H1 (cell line): ENCODE measurements around the gene HSD17B13. TPM values are rescaled to one million over a fixed set of nuclear protein-coding genes. Genes with fewer than 3 reads are reported as not detected.

Source experiments
- CTCF ChIA-PET: fragments of 300-600 bp; sonication (Branson Sonifier 250); formaldehyde crosslinking; loops from one replicate; lab custom pipeline; 2021; ENCODE audit not compliant: partially characterized antibody; lab: Charles Lee
- POLR2A ChIA-PET: fragments of 300-600 bp; sonication (Branson Sonifier 250); formaldehyde crosslinking; loops from one replicate; lab custom pipeline; 2021; ENCODE audit warnings: inconsistent platforms; ENCODE audit not compliant: partially characterized antibody; lab: Charles Lee
- DNase-seq, 2 experiments: peaks; one replicate each; pipeline versions ENCODE4 v3.0.0 to v3.0.0-alpha.2; 2010 to 2022; ENCODE audit warnings: low spot score in 2 of 2, low read depth in 1 of 2, mixed read lengths in 1 of 2
- FAIRE-seq: peaks from 2 replicates; lab custom pipeline; 2011; peaks lifted over from hg19 to GRCh38; lab: Jason Lieb, UNC
- H2AFZ ChIP-seq: 2 replicates; pipeline ENCODE4 v1.8.1; 2012; ENCODE audit warnings: low read length, inconsistent platforms
- H2AK5ac ChIP-seq: 2 replicates; pipeline ENCODE4 v1.6.1; 2013; ENCODE audit warnings: low read depth, low read length
- H2BK120ac ChIP-seq: replicated peaks from 2 replicates; pipeline ENCODE3; 2013; ENCODE audit warnings: low read depth, low read length, inconsistent platforms
- H2BK12ac ChIP-seq: 2 replicates; pipeline ENCODE4 v1.6.1; 2013; ENCODE audit warnings: low read depth, low read length
- H2BK15ac ChIP-seq: 2 replicates; pipeline ENCODE4 v1.6.1; 2013; ENCODE audit warnings: low read length
- H2BK20ac ChIP-seq: 2 replicates; pipeline ENCODE4 v1.6.1; 2013; ENCODE audit warnings: low read length
- H2BK5ac ChIP-seq: 2 replicates; pipeline ENCODE4 v1.6.1; 2013; ENCODE audit warnings: low read depth, low read length
- H3K14ac ChIP-seq: 2 replicates; pipeline ENCODE4 v1.6.1; 2013; ENCODE audit warnings: inconsistent platforms; ENCODE audit not compliant: insufficient read length
- H3K18ac ChIP-seq: 2 replicates; pipeline ENCODE4 v1.6.1; 2013; ENCODE audit warnings: low read length; ENCODE audit errors: extremely low read depth
- H3K23ac ChIP-seq: 2 replicates; pipeline ENCODE4 v1.6.1; 2013; ENCODE audit warnings: inconsistent platforms; ENCODE audit not compliant: insufficient read length
- H3K23me2 ChIP-seq: 2 replicates; pipeline ENCODE4 v1.6.1; 2013; ENCODE audit warnings: low read depth, low read length
- H3K27ac ChIP-seq: 2 replicates; pipeline ENCODE4 v1.6.1; 2011; ENCODE audit warnings: low read depth, low read length, inconsistent platforms
- H3K27me3 ChIP-seq, 4 experiments: replicated peaks in 1 of 4; 1 replicate in 1 of 4; 2 replicates in 3 of 4; pipeline versions ENCODE4 v1.6.1 to v1.8.1; 2011 to 2013; ENCODE audit warnings: low read length in 3 of 4, mild to moderate bottlenecking in 3 of 4, inconsistent platforms in 2 of 4, mixed read lengths in 2 of 4, moderate library complexity in 1 of 4; ENCODE audit not compliant: control insufficient read depth in 3 of 4, insufficient read depth in 3 of 4; ENCODE audit errors: extremely low read depth in 1 of 4
- H3K36me3 ChIP-seq, 4 experiments: 2 replicates each; pipeline versions ENCODE4 v1.6.1 to v1.8.1; 2011 to 2013; ENCODE audit warnings: mild to moderate bottlenecking in 4 of 4, low read length in 3 of 4, moderate library complexity in 2 of 4, control low read depth in 1 of 4, inconsistent platforms in 1 of 4; ENCODE audit not compliant: insufficient read depth in 4 of 4, control insufficient read depth in 2 of 4
- H3K4ac ChIP-seq: replicated peaks from 2 replicates; pipeline ENCODE3; 2013; ENCODE audit warnings: low read length, low read depth, mixed read lengths, inconsistent platforms; ENCODE audit not compliant: insufficient read length
- H3K4me1 ChIP-seq, 4 experiments: replicated peaks in 1 of 4; 1 replicate in 1 of 4; 2 replicates in 3 of 4; pipeline versions ENCODE4 v1.6.1 to v1.8.1; 2011 to 2013; ENCODE audit warnings: low read length in 3 of 4, inconsistent platforms in 2 of 4, mixed read lengths in 1 of 4; ENCODE audit not compliant: insufficient read depth in 4 of 4, control insufficient read depth in 3 of 4
- H3K4me2 ChIP-seq, 2 experiments: 2 replicates each; pipeline versions ENCODE4 v1.6.1 to v1.8.1; 2011 to 2013; ENCODE audit warnings: low read depth in 2 of 2, low read length in 2 of 2, control low read depth in 1 of 2, inconsistent platforms in 1 of 2, mild to moderate bottlenecking in 1 of 2; ENCODE audit not compliant: insufficient read depth in 1 of 2
- H3K4me3 ChIP-seq, 4 experiments: fragments of 200-600, 300-600 bp in 1 of 4; sonication (generic), shearing (Covaris generic), sonication (Bioruptor Twin) in 1 of 4; 2 replicates each; pipeline versions ENCODE4 v1.5.1 to v1.8.1; 2011 to 2016; ENCODE audit warnings: low read length in 4 of 4, low read depth in 3 of 4, control low read depth in 2 of 4, inconsistent platforms in 2 of 4, mild to moderate bottlenecking in 2 of 4, mixed read lengths in 1 of 4, moderate library complexity in 1 of 4; ENCODE audit not compliant: insufficient read depth in 2 of 4; ENCODE audit errors: extremely low read depth in 1 of 4
- H3K56ac ChIP-seq: replicated peaks from 2 replicates; pipeline ENCODE3; 2013; ENCODE audit warnings: low read depth, mild to moderate bottlenecking, mixed read lengths, low read length, inconsistent platforms; ENCODE audit not compliant: insufficient read length
- H3K79me1 ChIP-seq: 2 replicates; pipeline ENCODE4 v1.6.1; 2013; ENCODE audit warnings: low read depth, low read length, control low read depth
- H3K79me2 ChIP-seq, 2 experiments: 2 replicates each; pipeline versions ENCODE4 v1.6.1 to v1.8.1; 2012 to 2013; ENCODE audit warnings: low read length in 2 of 2, mild to moderate bottlenecking in 2 of 2, inconsistent platforms in 1 of 2; ENCODE audit not compliant: insufficient read depth in 2 of 2, control insufficient read depth in 1 of 2
- H3K9ac ChIP-seq, 4 experiments: replicated peaks in 1 of 4; 1 replicate in 1 of 4; 2 replicates in 3 of 4; pipeline versions ENCODE4 v1.6.1 to v1.8.1; 2011 to 2013; ENCODE audit warnings: low read depth in 3 of 4, low read length in 3 of 4, control low read depth in 2 of 4, mild to moderate bottlenecking in 2 of 4, moderate library complexity in 2 of 4, inconsistent platforms in 1 of 4; ENCODE audit errors: extremely low read depth in 1 of 4
- H3K9me3 ChIP-seq, 2 experiments: 2 replicates each; pipeline versions ENCODE4 v1.6.1 to v1.8.1; 2012 to 2013; ENCODE audit warnings: mild to moderate bottlenecking in 2 of 2, moderate library complexity in 2 of 2, control low read depth in 1 of 2, inconsistent platforms in 1 of 2, low read depth in 1 of 2, low read length in 1 of 2, mixed read lengths in 1 of 2; ENCODE audit not compliant: insufficient read depth in 2 of 2
- H4K20me1 ChIP-seq, 2 experiments: replicated peaks in 1 of 2; 2 replicates each; pipeline versions ENCODE3 to v1.8.1; 2011 to 2013; ENCODE audit warnings: inconsistent platforms in 2 of 2, low read length in 2 of 2, mild to moderate bottlenecking in 1 of 2; ENCODE audit not compliant: insufficient read depth in 2 of 2, control insufficient read depth in 1 of 2
- H4K5ac ChIP-seq: 2 replicates; pipeline ENCODE4 v1.6.1; 2013; ENCODE audit warnings: low read length, low read depth, mixed read lengths, inconsistent platforms; ENCODE audit not compliant: insufficient read length
- H4K8ac ChIP-seq: 2 replicates; pipeline ENCODE4 v1.8.0; 2013; ENCODE audit warnings: mild to moderate bottlenecking, moderate library complexity, low read length, inconsistent platforms; ENCODE audit not compliant: insufficient read depth; ENCODE audit errors: extremely low read depth
- H4K91ac ChIP-seq: replicated peaks from 2 replicates; pipeline ENCODE3; 2013; ENCODE audit warnings: low read length, mixed read lengths, inconsistent platforms; ENCODE audit not compliant: insufficient read length
- CEBPB ChIP-seq: IDR thresholded peaks from 2 replicates; pipeline ENCODE4 v1.6.1; 2012; ENCODE audit warnings: low read depth, low read length
- CTBP2 ChIP-seq: IDR thresholded peaks from 2 replicates; pipeline ENCODE4 v1.7.0; 2011; ENCODE audit warnings: borderline replicate concordance, mild to moderate bottlenecking, moderate library complexity, mixed read lengths, low read length; ENCODE audit not compliant: insufficient read depth, insufficient read length
- RAD21 ChIP-seq, 2 experiments: IDR thresholded peaks in 1 of 2; conservative IDR thresholded peaks in 1 of 2; 2 replicates each; pipeline ENCODE4 v1.6.1; 2011; ENCODE audit warnings: low read depth in 2 of 2, low read length in 2 of 2, improper control_type of control experiment in 1 of 2, inconsistent platforms in 1 of 2, mild to moderate bottlenecking in 1 of 2, moderate library complexity in 1 of 2
- RBBP5 ChIP-seq: IDR thresholded peaks from 2 replicates; pipeline ENCODE4 v1.7.1; 2012; ENCODE audit warnings: low read depth, mild to moderate bottlenecking, inconsistent platforms, low read length, moderate library complexity, borderline replicate concordance
- SP1 ChIP-seq: IDR thresholded peaks from 2 replicates; pipeline ENCODE4 v1.6.1; 2011; ENCODE audit warnings: low read depth, low read length
- SRF ChIP-seq: IDR thresholded peaks from 2 replicates; pipeline ENCODE4 v1.6.1; 2011; ENCODE audit warnings: mild to moderate bottlenecking, low read depth, low read length, moderate library complexity
- TEAD4 ChIP-seq: IDR thresholded peaks from 2 replicates; pipeline ENCODE4 v1.6.1; 2012; ENCODE audit warnings: low read depth, low read length, inconsistent platforms, mixed read lengths
- USF2 ChIP-seq: IDR thresholded peaks from 2 replicates; pipeline ENCODE4 v1.6.1; 2011; ENCODE audit warnings: low read length, improper control_type of control experiment
- ZNF274 ChIP-seq: IDR thresholded peaks from 2 replicates; pipeline ENCODE4 v1.7.0; 2012; ENCODE audit warnings: low read length, borderline replicate concordance; ENCODE audit errors: extremely low read depth
- WGBS, 2 experiments: shearing (Covaris generic) in 1 of 2; methylation state at CpG; one replicate each; pipeline versions ENCODE4 v1.1.6 to v1.1.7; 2013 to 2015; ENCODE audit warnings: low lambda C conversion rate in 2 of 2, mixed read lengths in 2 of 2, inconsistent platforms in 1 of 2, low coverage in 1 of 2, missing lambda C conversion rate in 1 of 2; ENCODE audit not compliant: insufficient replicate concordance in 2 of 2, insufficient coverage in 1 of 2, insufficient read length in 1 of 2; ENCODE audit errors: extremely low coverage in 1 of 2, missing lambda C conversion rate in 1 of 2; 5-methylcytosine and 5-hydroxymethylcytosine counted together
- long read RNA-seq, 2 experiments: library from RNA in 1 of 2; library from capped mRNA in 1 of 2; stranded (forward); transcript quantifications; one replicate each; pipeline ENCODE4 v2.0.0, GENCODE V29; 2021; ENCODE audit warnings: inconsistent platforms in 1 of 2
- polyA minus RNA-seq, 3 experiments: library from RNA; depleted of rRNA, polyadenylated mRNA; stranded (reverse); fragments of >200 nt; gene quantifications; 1 replicate in 2 of 3; 2 replicates in 1 of 3; pipeline ENCODE4 v1.2.3, GENCODE V29; 2011
- polyA plus RNA-seq, 7 experiments: library from polyadenylated mRNA; depleted of rRNA in 3 of 7; stranded (reverse) in 5 of 7; unstranded in 2 of 7; fragments of >200 nt in 5 of 7; fragments of 200-250 nt in 2 of 7; gene quantifications; 1 replicate in 5 of 7; 2 replicates in 1 of 7; 4 replicates in 1 of 7; pipeline versions ENCODE4 v1.2.1 to v1.2.3, GENCODE V29; 2011 to 2013; ENCODE audit warnings: missing spikeins in 2 of 7, mixed read lengths in 2 of 7
- total RNA-seq: library from RNA; stranded (reverse); fragmentation: NEBNext Ultra II Directional; extraction: Animal tissue kit (Norgen Biotek cat#: 25700); gene quantifications from 2 replicates; pipeline ENCODE4 v1.2.1, GENCODE V29; 2021

HSD17B13 gene
- total RNA-seq: 0.13 TPM in 1 of 2 replicates, not detected in the other
- polyA plus RNA-seq (2011; rRNA removed): 0.05 and 0.09 TPM in 2 replicates
- 0.04 TPM for polyA plus RNA-seq (2011; cell fraction: cytosol; rRNA removed)
- 0.06 TPM for polyA plus RNA-seq (2011; cell fraction: nucleus; rRNA removed)
- polyA plus RNA-seq (2012, experiment 1 of 2): 0.12 TPM in 1 of 4 replicates, not detected in the others
- polyA plus RNA-seq (2012, experiment 2 of 2): not detected
- 0.08 TPM for polyA plus RNA-seq (2013, experiment 1 of 2)
- 0.07 TPM for polyA plus RNA-seq (2013, experiment 2 of 2)
- polyA minus RNA-seq (2011; rRNA and poly(A)+ RNA removed): 0.28 TPM in 1 of 2 replicates, not detected in the other
- polyA minus RNA-seq (2011; cell fraction: cytosol; rRNA and poly(A)+ RNA removed): not detected
- not detected for polyA minus RNA-seq (2011; cell fraction: nucleus; rRNA and poly(A)+ RNA removed)
- long read RNA-seq, experiment 1: 0 reads
- long read RNA-seq, experiment 2: 0 reads

GRCh38 chr4:87322754-87323153, at the start of gene HSD17B13:
Gene HSD17B13 (minus strand): TSS chr4:87322882. CDS start chr4:87322841, 41 bp downstream.
- Histone ChIP-seq H3K4me2 (no peak within 1 kb of the TSS), H4K91ac (no peak within 1 kb of the TSS), H4K8ac (no peak within 1 kb of the TSS), H2AK5ac (no peak within 1 kb of the TSS), H3K4me1 (no peaks in the 10 kb centered on the region)
- CTCF ChIA-PET: interaction anchor here (1.1 to 1.3 kb wide), 2 partner anchors 142 to 145 kb away, joined by 3 to 4 read pairs; no protein-coding TSS in a partner anchor
- TF ChIP-seq USF2: no peak
- no peak for TF ChIP-seq TEAD4
- TF ChIP-seq ZNF274: no peak
- TF ChIP-seq RAD21 (IDR thresholded peaks at IDR 0.05 in 1 of 2, conservative IDR thresholded peaks at IDR 0.05 in 1 of 2; ENCODE audit: low read depth in 2 of 2, low read length in 2 of 2): no peak
- TF ChIP-seq RBBP5: no peak
- TF ChIP-seq CTBP2: no peak
- TF ChIP-seq SP1: no peak
- TF ChIP-seq CEBPB: no peak
- no peak for TF ChIP-seq SRF
- TF ChIP-seq, all 59 proteins: peak for 0
- Histone ChIP-seq H3K18ac (no peak within 1 kb of the TSS), H2BK15ac (no peak within 1 kb of the TSS), H3K9ac (no peak within 1 kb of the TSS), H3K4ac (no peak within 1 kb of the TSS), H2AFZ (no peak within 1 kb of the TSS), H2BK20ac (no peak within 1 kb of the TSS), H2BK120ac (no peak within 1 kb of the TSS), H3K79me2 (no peaks in the 10 kb centered on the region), H3K36me3 (no peaks in the 10 kb centered on the region), H4K20me1 (no peaks in the 10 kb centered on the region), H3K23me2 (no peaks in the 10 kb centered on the region), H3K27me3 (no peaks in the 10 kb centered on the region), H3K23ac (no peak within 1 kb of the TSS), H3K9me3 (no peaks in the 10 kb centered on the region), H3K27ac (no peak within 1 kb of the TSS), H3K56ac (no peak within 1 kb of the TSS), H2BK5ac (no peak within 1 kb of the TSS), H3K14ac (no peak within 1 kb of the TSS), H4K5ac (no peak within 1 kb of the TSS), H3K4me3 (no peak within 1 kb of the TSS), H3K79me1 (no peaks in the 10 kb centered on the region), H2BK12ac (no peak within 1 kb of the TSS)
- FAIRE-seq: no peak
- POLR2A ChIA-PET: no interaction called here
- no peak for DNase-seq
- WGBS, 2 experiments: 89% methylated on average over 2 of the region's 2 CpGs; no CpG with 5 or more reads in 1 of the 2 experiments
